IMR-90 (cell line): Measurements from ENCODE around the gene ARPP21. TPM values are rescaled to one million over a fixed set of nuclear protein-coding genes. Genes with fewer than 3 reads are reported as not detected.

ENCODE experiments used
- ATAC-seq: fragments of 200-7000 bp; cut with Tn5 transposase; 2 replicates; pipeline ENCODE4 v1.9.1; 2020; ENCODE audit warnings: low read depth, mild to moderate bottlenecking, moderate library complexity
- BruUV-seq: library from RNA; stranded (reverse); fragments of 400-500 nt; replicated peaks from 2 replicates; lab custom pipeline; 2021; lab: Mats Ljungman, UMichigan
- CTCF ChIA-PET: fragments of 300-600 bp; formaldehyde crosslinking; extraction: SDS; loops from one replicate; lab custom pipeline; 2021; ENCODE audit warnings: antibody characterized with exemption; lab: Yijun Ruan, JAX
- POLR2A ChIA-PET: fragments of 300-600 bp; sonication (Branson Sonifier 250); formaldehyde crosslinking; loops from one replicate; lab custom pipeline; 2022; ENCODE audit warnings: antibody characterized with exemption; ENCODE audit not compliant: unreplicated experiment; lab: Charles Lee
- DNase-seq: peaks from one replicate; pipeline ENCODE4 v3.0.0; 2013
- H2AFZ ChIP-seq: replicated peaks from 2 replicates; pipeline ENCODE3; 2013; ENCODE audit warnings: low read length, mild to moderate bottlenecking; ENCODE audit not compliant: poor library complexity
- H2AK5ac ChIP-seq: 2 replicates; pipeline ENCODE4 v1.6.1; 2013; ENCODE audit warnings: low read depth, low read length, inconsistent platforms
- H2AK9ac ChIP-seq: replicated peaks from 2 replicates; pipeline ENCODE3; 2013; ENCODE audit warnings: mild to moderate bottlenecking, low read depth, low read length, moderate library complexity; ENCODE audit not compliant: poor library complexity
- H2BK120ac ChIP-seq: 2 replicates; pipeline ENCODE4 v1.6.1; 2013; ENCODE audit warnings: low read depth, low read length, inconsistent platforms
- H2BK15ac ChIP-seq: 3 replicates; pipeline ENCODE4 v1.6.1; 2013; ENCODE audit warnings: low read depth, low read length, inconsistent platforms
- H2BK20ac ChIP-seq: 2 replicates; pipeline ENCODE4 v1.6.1; 2013; ENCODE audit warnings: low read depth, mild to moderate bottlenecking, inconsistent platforms, low read length, moderate library complexity
- H2BK5ac ChIP-seq: 2 replicates; pipeline ENCODE4 v1.6.1; 2013; ENCODE audit warnings: mild to moderate bottlenecking, low read depth, low read length, inconsistent platforms; ENCODE audit not compliant: poor library complexity, severe bottlenecking
- H3K14ac ChIP-seq: replicated peaks from 2 replicates; pipeline ENCODE4 v1.6.1; 2013; ENCODE audit warnings: low read depth, low read length, inconsistent platforms
- H3K18ac ChIP-seq: 2 replicates; pipeline ENCODE4 v1.6.1; 2013; ENCODE audit warnings: low read depth, low read length, control low read depth
- H3K23ac ChIP-seq: 2 replicates; pipeline ENCODE4 v1.6.1; 2013; ENCODE audit warnings: low read depth, low read length, inconsistent platforms
- H3K27ac ChIP-seq: 2 replicates; pipeline ENCODE4 v1.5.1; 2013; ENCODE audit warnings: mild to moderate bottlenecking, control low read depth, low read length; ENCODE audit not compliant: insufficient read depth
- H3K27me3 ChIP-seq: 2 replicates; pipeline ENCODE4 v1.6.1; 2013; ENCODE audit warnings: low read length; ENCODE audit not compliant: control insufficient read depth, insufficient read depth
- H3K36me3 ChIP-seq: 2 replicates; pipeline ENCODE4 v1.6.1; 2013; ENCODE audit warnings: low read length, mixed read lengths; ENCODE audit not compliant: control insufficient read depth, insufficient read depth
- H3K4ac ChIP-seq: 2 replicates; pipeline ENCODE4 v1.6.1; 2013; ENCODE audit warnings: low read depth, low read length, inconsistent platforms
- H3K4me1 ChIP-seq: 2 replicates; pipeline ENCODE4 v1.6.1; 2013; ENCODE audit warnings: low read length, mixed read lengths; ENCODE audit not compliant: control insufficient read depth, insufficient read depth
- H3K4me2 ChIP-seq: 2 replicates; pipeline ENCODE4 v1.6.1; 2013; ENCODE audit warnings: low read depth, mild to moderate bottlenecking, control low read depth, low read length, moderate library complexity
- H3K4me3 ChIP-seq: 2 replicates; pipeline ENCODE4 v1.5.1; 2013; ENCODE audit warnings: low read depth, mild to moderate bottlenecking, control low read depth, low read length, moderate library complexity; ENCODE audit not compliant: insufficient read depth
- H3K56ac ChIP-seq: 2 replicates; pipeline ENCODE4 v1.6.1; 2013; ENCODE audit warnings: low read length, inconsistent platforms; ENCODE audit not compliant: insufficient read depth; ENCODE audit errors: extremely low read depth
- H3K79me1 ChIP-seq, 2 experiments: 2 replicates each; pipeline ENCODE4 v1.6.1; 2013; ENCODE audit warnings: low read length in 2 of 2, inconsistent platforms in 1 of 2, low read depth in 1 of 2
- H3K9ac ChIP-seq: 2 replicates; pipeline ENCODE4 v1.6.1; 2013; ENCODE audit warnings: low read depth, low read length, control low read depth
- H3K9me1 ChIP-seq: 2 replicates; pipeline ENCODE4 v1.6.1; 2013; ENCODE audit warnings: low read length, inconsistent platforms; ENCODE audit not compliant: insufficient read depth
- H3K9me3 ChIP-seq: 2 replicates; pipeline ENCODE4 v1.6.1; 2013; ENCODE audit warnings: low read length; ENCODE audit not compliant: control insufficient read depth, insufficient read depth
- H4K20me1 ChIP-seq: 2 replicates; pipeline ENCODE4 v1.6.1; 2013; ENCODE audit warnings: low read length, inconsistent platforms; ENCODE audit not compliant: insufficient read depth
- H4K5ac ChIP-seq: 2 replicates; pipeline ENCODE4 v1.6.1; 2013; ENCODE audit warnings: mild to moderate bottlenecking, low read depth, low read length, control low read depth
- H4K8ac ChIP-seq, 2 experiments: 2 replicates each; pipeline ENCODE4 v1.6.1; 2013; ENCODE audit warnings: low read depth in 2 of 2, low read length in 2 of 2, control low read depth in 1 of 2, inconsistent platforms in 1 of 2
- H4K91ac ChIP-seq: 2 replicates; pipeline ENCODE4 v1.6.1; 2013; ENCODE audit warnings: low read depth, low read length, inconsistent platforms; ENCODE audit not compliant: insufficient read depth
- CEBPB ChIP-seq: IDR thresholded peaks from 2 replicates; pipeline ENCODE4 v1.6.1; 2012; ENCODE audit warnings: low read depth, low read length, improper control_type of control experiment
- CHD1 ChIP-seq: IDR thresholded peaks from 2 replicates; pipeline ENCODE4 v1.6.1; 2012; ENCODE audit warnings: low read depth, low read length, improper control_type of control experiment
- ELK1 ChIP-seq: fragments of 150-350 bp; IDR thresholded peaks from 2 replicates; pipeline ENCODE4 v1.6.1; 2016; ENCODE audit warnings: low read depth, mild to moderate bottlenecking, low read length, moderate library complexity, borderline replicate concordance
- MAFK ChIP-seq: IDR thresholded peaks from 2 replicates; pipeline ENCODE4 v1.6.1; 2012; ENCODE audit warnings: low read depth, low read length, improper control_type of control experiment
- SMC3 ChIP-seq: fragments of 150-350 bp; IDR thresholded peaks from 2 replicates; pipeline ENCODE4 v1.6.1; 2016; ENCODE audit warnings: low read depth, mild to moderate bottlenecking, antibody characterized with exemption, low read length, moderate library complexity
- dilution Hi-C: fragments of 300-500 bp; cut with HindIII; formaldehyde crosslinking; loops from one replicate; pipeline ENCODE4 v1.14.3; 2018; ENCODE audit warnings: low sequenced_read_pairs; ENCODE audit not compliant: unreplicated experiment
- in situ Hi-C: fragments of 300-500 bp; cut with MboI; formaldehyde crosslinking; loops from 3 replicates; pipeline ENCODE4 v1.14.3; 2019; ENCODE audit warnings: low sequenced_read_pairs, inconsistent platforms, mixed read lengths
- intact Hi-C: fragments of 100-400 bp; cut with micrococcal nuclease; formaldehyde crosslinking; loops from 2 replicates; pipeline ENCODE4 v1.10.0; 2022
- polyA plus RNA-seq, 3 experiments: library from polyadenylated mRNA; depleted of rRNA; stranded (reverse); fragments of >200 nt; gene quantifications; 2 replicates each; pipeline ENCODE4 v1.2.3, GENCODE V29; 2012; ENCODE audit warnings: low replicate concordance in 1 of 3
- total RNA-seq: library from RNA; depleted of rRNA; stranded (reverse); fragments of >200 nt; gene quantifications from 2 replicates; pipeline ENCODE4 v1.2.3, GENCODE V29; 2012

Gene ARPP21
- total and polyA plus RNA-seq, 2 of the 4 experiments (the other 2 are of a cell fraction), result not detected

GRCh38 chr3:35722902-35723301 is 83.6 kb downstream of the ARPP21 start:
- dilution Hi-C loops, result no loop called here

More at GRCh38 chr3:35722902-35723301, 83.6 kb downstream of the ARPP21 start:
- Histone ChIP-seq H3K9me3 (peaks cover 6% of the 10 kb centered on the region), H3K4me3 (no peak overlapping the region), H3K4me2 (no peak overlapping the region), H2AK5ac (no peak overlapping the region), H4K20me1 (no peaks in the 10 kb centered on the region), H2AFZ (no peak overlapping the region), H3K18ac (no peak overlapping the region), H2BK120ac (no peak overlapping the region), H3K56ac (no peak overlapping the region), H3K4ac (no peak overlapping the region), H2BK15ac (no peak overlapping the region), H3K36me3 (no peaks in the 10 kb centered on the region), H3K27ac (no peak overlapping the region), H3K9me1 (no peaks in the 10 kb centered on the region), H3K79me1 (no peaks in the 10 kb centered on the region), H3K23ac (no peak overlapping the region), H3K4me1 (no peaks in the 10 kb centered on the region), H2AK9ac (no peak overlapping the region), H4K5ac (no peak overlapping the region), H2BK5ac (no peak overlapping the region), H3K14ac (no peak overlapping the region), H4K91ac (no peak overlapping the region), H3K9ac (no peak overlapping the region), H4K8ac (no peak overlapping the region), H2BK20ac (no peak overlapping the region), H3K27me3 (no peaks in the 10 kb centered on the region)
- DNase-seq (no peak), ATAC-seq (no peak)
- no peak for TF ChIP-seq SMC3
- TF ChIP-seq CEBPB, result no peak
- no peak for TF ChIP-seq MAFK
- TF ChIP-seq CHD1, result no peak
- no peak for TF ChIP-seq ELK1
- ChIA-PET POLR2A (no interaction called here), CTCF (no interaction called here)
- intact Hi-C loops (no loop called here), in situ Hi-C loops (no loop called here)
- BruUV-seq, result no TSS peak
